ENCODE data around the gene MAD1L1.

DNA sequence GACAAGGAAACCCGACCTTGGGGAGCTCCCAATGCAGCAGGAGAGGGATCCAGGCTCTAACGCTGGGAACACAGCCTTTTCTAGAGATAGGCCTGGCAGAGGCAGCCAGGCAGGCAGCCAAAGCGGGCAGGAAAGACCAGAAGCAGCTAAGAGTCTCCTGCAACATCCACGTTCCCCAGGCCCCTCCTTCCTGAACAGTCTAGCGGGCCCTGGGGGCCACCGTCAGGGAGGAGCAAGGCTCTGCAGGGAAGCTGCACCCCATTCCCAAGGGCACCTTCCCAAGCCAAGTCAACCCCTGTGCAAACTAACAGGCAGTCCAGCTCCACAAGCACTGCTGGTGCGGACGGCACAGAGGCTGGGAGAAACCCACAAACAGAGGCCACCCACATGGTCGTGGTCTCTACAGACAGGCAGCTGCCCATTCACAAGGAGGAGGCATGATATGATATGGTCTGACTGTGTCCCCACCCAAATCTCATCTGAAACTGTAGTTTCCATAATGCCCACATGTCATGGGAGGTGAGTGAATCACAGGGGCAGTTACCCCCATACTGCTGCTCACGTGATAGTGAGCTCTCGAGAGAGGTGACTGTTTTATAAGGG, 115.7 kb downstream of the MAD1L1 start:
- TF ChIP-seq, protein P1, sequence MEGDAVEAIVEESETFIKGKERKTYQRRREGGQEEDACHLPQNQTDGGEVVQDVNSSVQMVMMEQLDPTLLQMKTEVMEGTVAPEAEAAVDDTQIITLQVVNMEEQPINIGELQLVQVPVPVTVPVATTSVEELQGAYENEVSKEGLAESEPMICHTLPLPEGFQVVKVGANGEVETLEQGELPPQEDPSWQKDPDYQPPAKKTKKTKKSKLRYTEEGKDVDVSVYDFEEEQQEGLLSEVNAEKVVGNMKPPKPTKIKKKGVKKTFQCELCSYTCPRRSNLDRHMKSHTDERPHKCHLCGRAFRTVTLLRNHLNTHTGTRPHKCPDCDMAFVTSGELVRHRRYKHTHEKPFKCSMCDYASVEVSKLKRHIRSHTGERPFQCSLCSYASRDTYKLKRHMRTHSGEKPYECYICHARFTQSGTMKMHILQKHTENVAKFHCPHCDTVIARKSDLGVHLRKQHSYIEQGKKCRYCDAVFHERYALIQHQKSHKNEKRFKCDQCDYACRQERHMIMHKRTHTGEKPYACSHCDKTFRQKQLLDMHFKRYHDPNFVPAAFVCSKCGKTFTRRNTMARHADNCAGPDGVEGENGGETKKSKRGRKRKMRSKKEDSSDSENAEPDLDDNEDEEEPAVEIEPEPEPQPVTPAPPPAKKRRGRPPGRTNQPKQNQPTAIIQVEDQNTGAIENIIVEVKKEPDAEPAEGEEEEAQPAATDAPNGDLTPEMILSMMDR (IDR thresholded peaks at IDR 0.05; ENCODE audit: low read depth, low read length, poor library complexity, severe bottlenecking): no peak
- no peak for TF ChIP-seq EZH2phosphoT487 (IDR thresholded peaks at IDR 0.05; ENCODE audit: borderline replicate concordance, low read length)
